GM12891 (cell line): ENCODE measurements around the gene COG7. TPM values are rescaled to one million over a fixed set of nuclear protein-coding genes. Genes with fewer than 3 reads are reported as not detected.

ENCODE experiments used
- DNase-seq: peaks from one replicate; pipeline ENCODE4 v3.0.0; 2011; ENCODE audit warnings: low spot score; ENCODE audit not compliant: insufficient read length
- FAIRE-seq: peaks from 2 replicates; lab custom pipeline; 2011; peaks lifted over from hg19 to GRCh38; lab: Jason Lieb, UNC
- PAX5 ChIP-seq: IDR thresholded peaks from 2 replicates; pipeline ENCODE4 v1.6.1; 2011; ENCODE audit warnings: low read length, moderate library complexity, mild to moderate bottlenecking; ENCODE audit not compliant: insufficient read depth, severe bottlenecking
- POLR2A ChIP-seq: IDR thresholded peaks from 2 replicates; pipeline ENCODE4 v1.6.1; 2011; ENCODE audit warnings: low read depth, low read length, control low read depth
- POLR2AphosphoS5 ChIP-seq: IDR thresholded peaks from 2 replicates; pipeline ENCODE4 v1.6.1; 2011; ENCODE audit warnings: low read depth, low read length, control low read depth
- POU2F2 ChIP-seq: IDR thresholded peaks from 2 replicates; pipeline ENCODE4 v1.6.1; 2011; ENCODE audit warnings: low read depth, mild to moderate bottlenecking, control low read depth, low read length, moderate library complexity
- SPI1 ChIP-seq: IDR thresholded peaks from 2 replicates; pipeline ENCODE4 v1.6.1; 2011; ENCODE audit warnings: low read depth, low read length, control low read depth
- TAF1 ChIP-seq: IDR thresholded peaks from 2 replicates; pipeline ENCODE4 v1.6.1; 2011; ENCODE audit warnings: low read depth, low read length, control low read depth
- polyA plus RNA-seq: library from polyadenylated mRNA; unstranded; fragments of >200 nt; gene quantifications from one replicate; pipeline ENCODE4 v1.2.1, GENCODE V29; 2012; ENCODE audit warnings: low read depth, missing spikeins, inconsistent platforms; ENCODE audit not compliant: missing spikeins

The COG7 gene
- 8.2 TPM for polyA plus RNA-seq

DNA sequence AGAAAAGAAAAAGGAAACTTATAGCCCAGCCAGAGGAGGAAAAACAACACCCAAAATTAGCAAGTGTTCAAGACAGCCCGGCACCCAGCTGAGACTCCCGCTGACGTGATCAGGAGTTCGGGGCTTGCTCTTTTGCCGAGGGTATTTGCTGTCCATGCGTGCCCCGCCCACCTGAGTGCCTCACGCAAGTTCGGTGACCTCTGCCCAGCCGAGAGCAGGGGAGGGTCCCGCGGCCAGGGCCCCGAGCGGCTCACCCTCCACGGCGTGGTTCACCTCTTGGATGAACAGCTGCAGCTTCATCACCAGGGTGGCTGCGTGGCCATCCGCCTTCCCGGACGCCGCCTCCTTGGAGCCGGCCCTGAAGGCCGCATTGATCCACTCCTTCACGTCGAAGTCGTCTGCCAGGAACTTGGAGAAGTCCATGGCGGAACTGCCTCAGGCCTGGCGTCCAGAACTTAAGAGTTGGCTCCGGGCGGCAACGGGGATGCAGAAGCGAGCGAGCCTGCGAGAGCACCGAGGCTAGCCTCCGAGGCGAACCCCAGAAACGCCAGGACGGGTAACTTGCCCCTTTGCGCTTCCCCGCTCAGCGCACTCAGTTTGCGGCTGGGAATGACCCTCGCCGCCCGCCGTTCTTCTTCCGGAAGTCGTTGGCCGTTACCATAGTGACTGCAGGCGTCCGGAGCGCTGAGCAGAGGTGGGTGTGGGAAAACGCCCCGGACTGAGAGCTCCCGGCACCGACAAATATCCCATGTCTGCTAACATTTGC, at the start of gene COG7:
Gene COG7, minus strand, starts transcription at position 618 of the 766 bp plus-strand sequence. Its CDS starts 195 bp downstream, at position 423.
- peak; percentile 87 for DNase-seq
- TF ChIP-seq TAF1 (no peak), POLR2A (no peak), POLR2AphosphoS5 (0 out of 2 replicates have a peak, but pooled peaks have one; percentile 33), SPI1 (no peak), POU2F2 (no peak)
- peak; percentile 93 for FAIRE-seq

- no peak for TF ChIP-seq POLR2AphosphoS5
- no peak for FAIRE-seq
- DNase-seq, result no peak
Observed at GRCh38 chr16:23502466-23502865, 49.5 kb upstream of the COG7 start.

- no peak for TF ChIP-seq POLR2AphosphoS5
- no peak for TF ChIP-seq TAF1
- TF ChIP-seq POLR2A, result no peak
- TF ChIP-seq SPI1, result no peak
- TF ChIP-seq POU2F2, result no peak
- no peak for TF ChIP-seq PAX5
- no peak for DNase-seq
- no peak for FAIRE-seq
Observed at GRCh38 chr16:23501291-23501690, 48.3 kb upstream of the COG7 start.

GRCh38 chr16:23500862-23501225, 47.9 kb upstream of the COG7 start:
- FAIRE-seq, result no peak
- DNase-seq, result no peak
- no peak for TF ChIP-seq POU2F2
- TF ChIP-seq POLR2AphosphoS5, result no peak
- no peak for TF ChIP-seq SPI1
- TF ChIP-seq POLR2A, result no peak
- no peak for TF ChIP-seq TAF1
- TF ChIP-seq PAX5, result no peak

GRCh38 chr16:23500212-23500861, 47.3 kb upstream of the COG7 start:
- FAIRE-seq (no peak), DNase-seq (no peak)
- TF ChIP-seq SPI1, result no peak
- no peak for TF ChIP-seq POU2F2
- TF ChIP-seq POLR2A, result no peak
- no peak for TF ChIP-seq POLR2AphosphoS5

DNA sequence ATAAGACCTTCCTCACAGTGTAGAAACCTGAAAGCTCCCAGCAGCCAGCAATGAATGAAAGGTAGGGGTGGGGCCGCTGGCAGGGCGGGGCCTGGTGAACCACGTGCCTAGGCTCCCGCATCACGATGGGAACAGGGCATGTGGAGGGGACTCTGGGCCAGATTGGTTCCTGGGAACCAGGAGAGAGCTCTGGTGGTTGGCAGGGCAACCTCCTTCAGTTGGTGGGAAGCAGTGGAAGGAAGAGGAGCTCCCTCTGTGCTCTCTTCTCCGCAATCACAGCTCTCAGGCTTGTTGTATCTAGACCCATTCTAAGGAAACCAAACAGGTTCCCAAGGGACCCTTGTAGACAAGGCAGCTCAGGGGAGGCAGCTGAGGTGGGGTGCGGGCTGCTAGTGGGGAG, 46.8 kb upstream of the COG7 start:
- no peak for DNase-seq
- TF ChIP-seq TAF1 (no peak), POLR2A (no peak), PAX5 (no peak), SPI1 (no peak), POLR2AphosphoS5 (no peak), POU2F2 (no peak)
- FAIRE-seq, result no peak

DNA sequence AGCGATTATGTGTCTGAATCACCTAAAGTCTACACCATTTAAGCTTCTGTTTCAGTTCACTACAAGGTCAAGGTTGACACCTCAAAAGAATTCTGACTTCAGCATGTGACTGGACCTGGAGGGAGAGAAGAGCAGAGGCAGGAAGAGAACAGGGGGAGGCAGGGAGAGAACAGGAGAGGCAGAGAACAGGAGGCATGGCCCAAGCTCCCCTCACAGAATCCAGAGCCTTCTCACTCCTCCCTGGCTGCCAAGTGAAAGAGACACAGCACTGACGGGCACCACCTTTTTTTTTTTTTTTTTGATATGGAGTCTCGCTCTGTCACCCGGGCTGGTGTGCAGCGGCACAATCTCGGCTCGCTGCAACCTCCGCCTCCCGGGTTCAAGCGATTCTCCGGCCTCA, 45.9 kb upstream of the COG7 start:
- DNase-seq (no peak), FAIRE-seq (no peak)
- no peak for TF ChIP-seq TAF1
- no peak for TF ChIP-seq SPI1
- no peak for TF ChIP-seq POLR2A
- no peak for TF ChIP-seq POU2F2
- TF ChIP-seq PAX5, result no peak
- no peak for TF ChIP-seq POLR2AphosphoS5

GRCh38 chr16:23497543-23497868, 44.5 kb upstream of the COG7 start:
- TF ChIP-seq POLR2A (no peak), TAF1 (no peak), SPI1 (no peak), PAX5 (no peak), POU2F2 (no peak), POLR2AphosphoS5 (no peak)
- FAIRE-seq, result no peak
- DNase-seq, result no peak

GRCh38 chr16:23496821-23497542, 44.0 kb upstream of the COG7 start:
- no peak for FAIRE-seq
- DNase-seq, result no peak
- TF ChIP-seq POU2F2 (no peak), PAX5 (no peak), POLR2AphosphoS5 (no peak), TAF1 (no peak), POLR2A (no peak), SPI1 (no peak)

DNA sequence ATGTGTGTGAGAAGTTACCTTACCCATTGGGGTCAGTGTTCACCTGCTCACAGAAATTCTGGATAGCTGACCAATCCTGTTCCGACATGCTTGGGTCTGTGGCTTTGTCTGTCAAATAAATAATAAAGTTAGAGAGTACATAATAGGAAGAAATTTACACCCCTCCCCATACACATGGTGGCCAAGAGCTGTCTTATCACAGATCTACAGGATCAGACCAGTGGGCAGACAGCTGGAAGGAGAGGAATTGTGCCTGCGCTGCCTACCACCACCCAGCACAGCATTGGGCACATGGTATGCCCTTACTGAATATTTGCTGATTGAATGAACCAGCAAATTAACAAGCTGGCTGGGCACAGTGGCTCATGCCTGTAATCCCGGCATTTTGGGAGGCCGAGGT, 42.7 kb upstream of the COG7 start:
- TF ChIP-seq PAX5 (no peak), TAF1 (no peak), SPI1 (no peak), POU2F2 (no peak), POLR2AphosphoS5 (no peak), POLR2A (no peak)
- DNase-seq (no peak), FAIRE-seq (no peak)
